PC-3 (cell line): Measurements from ENCODE around the gene TPM3. TPM values are rescaled to one million over a fixed set of nuclear protein-coding genes. Genes with fewer than 3 reads are reported as not detected.

ENCODE experiments used
- ATAC-seq: fragments of 200-7000 bp; cut with Tn5 transposase; 2 replicates; pipeline ENCODE4 v1.9.1; 2020; ENCODE audit warnings: mild to moderate bottlenecking, moderate library complexity
- BruUV-seq: library from RNA; stranded (reverse); fragments of 400-500 nt; replicated peaks from 2 replicates; lab custom pipeline; 2021; lab: Mats Ljungman, UMichigan
- CTCF ChIA-PET: fragments of 300-600 bp; sonication (Branson Sonifier 250); formaldehyde crosslinking; loops from one replicate; lab custom pipeline; 2022; ENCODE audit warnings: antibody characterized with exemption; lab: Charles Lee
- POLR2A ChIA-PET: fragments of 300-600 bp; sonication (Branson Sonifier 250); formaldehyde crosslinking; loops from one replicate; lab custom pipeline; 2022; ENCODE audit warnings: antibody characterized with exemption; ENCODE audit not compliant: unreplicated experiment; lab: Charles Lee
- DNase-seq: peaks from one replicate; pipeline ENCODE4 v3.0.0-alpha.2; 2015
- H2AFZ ChIP-seq: fragments of 300-600 bp; sonication (generic); 2 replicates; pipeline ENCODE4 v1.6.0; 2016; ENCODE audit warnings: antibody characterized with exemption, low read length
- H3F3A ChIP-seq: fragments of 300-600 bp; sonication (generic); one replicate; pipeline ENCODE4 v1.6.0; 2017; ENCODE audit warnings: antibody characterized with exemption, low read length, control low read depth, mild to moderate bottlenecking; ENCODE audit not compliant: unreplicated experiment
- H3K27ac ChIP-seq: fragments of 300-600 bp; sonication (generic); 2 replicates; pipeline ENCODE4 v1.5.1; 2016; ENCODE audit warnings: mild to moderate bottlenecking, low read length
- H3K27me3 ChIP-seq: fragments of 300-600 bp; sonication (generic); 2 replicates; pipeline ENCODE4 v1.6.1; 2016; ENCODE audit warnings: low read length, mixed read lengths
- H3K36me3 ChIP-seq: fragments of 300-600 bp; sonication (generic); 2 replicates; pipeline ENCODE4 v1.6.1; 2016; ENCODE audit warnings: low read depth, mixed run types, low read length, mixed read lengths
- H3K4me1 ChIP-seq: fragments of 300-600 bp; sonication (generic); 2 replicates; pipeline ENCODE4 v1.5.1; 2016; ENCODE audit warnings: low read length; ENCODE audit not compliant: insufficient read depth
- H3K4me2 ChIP-seq: fragments of 300-600 bp; sonication (generic); 2 replicates; pipeline ENCODE4 v1.6.0; 2016; ENCODE audit warnings: low read length
- H3K4me3 ChIP-seq: fragments of 300-600 bp; sonication (generic); 2 replicates; pipeline ENCODE4 v1.5.1; 2016; ENCODE audit warnings: mild to moderate bottlenecking, low read length, mixed read lengths
- H3K79me2 ChIP-seq: fragments of 300-600 bp; sonication (generic); 2 replicates; pipeline ENCODE4 v1.6.1; 2017; ENCODE audit warnings: low read length, mixed read lengths
- H3K9ac ChIP-seq: fragments of 300-600 bp; sonication (generic); 2 replicates; pipeline ENCODE4 v1.6.0; 2016; ENCODE audit warnings: mild to moderate bottlenecking, low read length
- H3K9me2 ChIP-seq: fragments of 300-600 bp; sonication (generic); replicated peaks from 2 replicates; pipeline ENCODE4 v1.6.1; 2016; ENCODE audit warnings: mixed run types, low read length, mixed read lengths
- H3K9me3 ChIP-seq: fragments of 300-600 bp; sonication (generic); 2 replicates; pipeline ENCODE4 v1.6.1; 2016; ENCODE audit warnings: low read length, mixed read lengths
- H4K20me1 ChIP-seq: fragments of 300-600 bp; sonication (generic); 2 replicates; pipeline ENCODE4 v1.6.1; 2016; ENCODE audit warnings: low read length, mixed read lengths
- CTCF ChIP-seq: fragments of 300-600 bp; sonication (generic); conservative IDR thresholded peaks from 2 replicates; pipeline ENCODE4 v1.5.1; 2017; ENCODE audit warnings: antibody characterized with exemption, low read depth, mild to moderate bottlenecking, low read length
- EZH2 ChIP-seq: fragments of 300-600 bp; sonication (generic); IDR thresholded peaks from one replicate; pipeline ENCODE4 v1.6.1; 2017; ENCODE audit warnings: antibody characterized with exemption, mild to moderate bottlenecking, low read length; ENCODE audit not compliant: unreplicated experiment
- EZH2phosphoT487 ChIP-seq: fragments of 300-600 bp; sonication (generic); IDR thresholded peaks from 2 replicates; pipeline ENCODE4 v1.6.1; 2018; ENCODE audit warnings: mild to moderate bottlenecking, antibody characterized with exemption, low read length, borderline replicate concordance
- intact Hi-C: fragments of 100-400 bp; cut with micrococcal nuclease; formaldehyde crosslinking; loops from 2 replicates; pipeline ENCODE4 v1.9.0; 2023
- total RNA-seq: library from RNA; depleted of rRNA; stranded (reverse); fragments of >200 nt; gene quantifications from 2 replicates; pipeline ENCODE4 v1.2.3, GENCODE V29; 2014

TPM3 gene
- total RNA-seq, 1 experiment from 2014 or later = 428 TPM

DNA sequence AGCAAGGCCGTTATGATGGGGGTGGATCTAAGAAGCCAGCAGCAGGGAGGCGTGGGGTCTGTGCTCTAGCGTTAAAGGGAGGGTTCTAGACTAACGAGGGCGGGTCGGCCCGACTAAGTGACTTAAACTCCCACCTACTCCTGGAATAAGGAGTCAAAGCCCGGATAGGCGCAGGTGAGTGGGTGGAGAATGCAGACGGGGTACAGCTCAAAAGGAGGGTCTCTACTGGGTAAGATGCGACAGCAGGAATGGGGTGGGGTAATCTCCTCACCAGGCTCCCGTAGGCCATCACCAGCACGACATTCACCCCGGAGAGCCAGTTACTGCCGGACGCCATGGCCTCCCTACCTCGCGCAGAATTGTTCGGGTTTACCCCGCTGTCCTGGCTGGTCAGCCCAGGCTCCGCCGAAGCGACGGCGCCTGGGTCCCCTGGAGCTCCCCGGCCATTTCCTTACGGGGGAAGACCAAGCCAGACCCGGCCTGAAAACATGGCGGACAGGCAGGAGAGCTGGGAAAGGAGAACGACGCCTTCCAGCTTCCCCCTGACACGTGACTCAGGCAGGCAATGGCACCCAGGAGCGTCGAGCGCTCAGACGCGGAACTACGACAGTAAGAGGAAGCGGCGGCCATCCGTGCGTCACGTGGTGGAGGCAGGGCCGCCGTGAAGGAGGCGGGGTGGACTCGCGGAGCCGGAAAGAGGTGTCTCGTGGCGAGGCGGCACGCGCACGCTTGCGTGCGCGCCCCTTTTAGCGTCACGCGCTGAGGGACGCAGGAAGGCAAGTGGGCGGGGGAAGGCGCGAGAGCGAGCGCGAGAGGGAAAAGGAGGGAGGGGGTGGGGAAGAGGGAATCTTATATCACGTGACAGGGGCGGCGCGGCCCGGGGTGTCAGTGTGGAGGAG lies 28.4 kb upstream of the TPM3 start, which contains the start of gene UBAP2L:
TSS of gene UBAP2L (plus strand) at position 885 of the 899 bp plus-strand sequence. CDS start 4,169 bp downstream, outside the sequence.
- H3K36me3 ChIP-seq = peaks cover 26% of the 10 kb centered on the region
- peak; percentile 100 for DNase-seq
- H3K9me3 ChIP-seq = no peaks in the 10 kb centered on the region
- TF ChIP-seq EZH2phosphoT487 = no peak
- no peak for TF ChIP-seq EZH2
- no peak for TF ChIP-seq CTCF
- H3K4me3 ChIP-seq = peak within 1 kb of the TSS; percentile 84
- H3K9ac ChIP-seq = peak within 1 kb of the TSS; percentile 99
- CTCF ChIA-PET = interaction anchor here (1.3 kb wide), 1 partner anchor 21 kb away, joined by 4 read pairs; no protein-coding TSS in a partner anchor
- intact Hi-C loops = loop anchor here (1.0 kb wide), 2 partner anchors 21 to 38 kb away; no protein-coding TSS in a partner anchor
- H3K79me2 ChIP-seq = peaks cover 95% of the 10 kb centered on the region
- no peaks in the 10 kb centered on the region for H3K27me3 ChIP-seq
- H3K9me2 ChIP-seq = no peaks in the 10 kb centered on the region
- POLR2A ChIA-PET = interaction anchor here (0.6 to 1.0 kb wide), 2 partner anchors 21 to 256 kb away, joined by 3 to 5 read pairs; no protein-coding TSS in a partner anchor
- peak within 1 kb of the TSS; percentile 72 for H2AFZ ChIP-seq
- peak within 1 kb of the TSS; percentile 92 for H3K27ac ChIP-seq
- H3K4me2 ChIP-seq = peak within 1 kb of the TSS; percentile 91
- no peaks in the 10 kb centered on the region for H3F3A ChIP-seq
- peaks cover 41% of the 10 kb centered on the region for H3K4me1 ChIP-seq
- peaks cover 34% of the 10 kb centered on the region for H4K20me1 ChIP-seq
- BruUV-seq = TSS peak; percentile 66
- ATAC-seq = peak; percentile 94

- H3K27me3 ChIP-seq = no peaks in the 10 kb centered on the region
- ATAC-seq = no peak
- H3K9me3 ChIP-seq = no peaks in the 10 kb centered on the region
- ChIA-PET POLR2A (no interaction called here), CTCF (interaction anchor here (1.3 kb wide), 1 partner anchor 20 kb away, joined by 4 read pairs; no protein-coding TSS in a partner anchor)
- H3K36me3 ChIP-seq = peaks cover 18% of the 10 kb centered on the region
- peak; percentile 35 for DNase-seq
- BruUV-seq = no TSS peak
- H3K4me3 ChIP-seq = peak overlapping the region; percentile 84
- peak overlapping the region; percentile 99 for H3K9ac ChIP-seq
- H3K79me2 ChIP-seq = peaks cover 87% of the 10 kb centered on the region
- TF ChIP-seq EZH2 (no peak), CTCF (no peak), EZH2phosphoT487 (no peak)
- intact Hi-C loops = no loop called here
- H4K20me1 ChIP-seq = peaks cover 29% of the 10 kb centered on the region
- peak overlapping the region; percentile 72; the same call in 1 of the 2 replicates for H2AFZ ChIP-seq
- peak overlapping the region; percentile 89 for H3K4me2 ChIP-seq
- H3F3A ChIP-seq = no peaks in the 10 kb centered on the region
- H3K9me2 ChIP-seq = no peaks in the 10 kb centered on the region
- H3K4me1 ChIP-seq = peaks cover 43% of the 10 kb centered on the region
- peak overlapping the region; percentile 92 for H3K27ac ChIP-seq
Measured at GRCh38 chr1:154219541-154219940, 27.6 kb upstream of the TPM3 start.
